Natural killer cell (primary cell): ENCODE measurements around the gene ZPR1. TPM values are rescaled to one million over a fixed set of nuclear protein-coding genes. Genes with fewer than 3 reads are reported as not detected.

ENCODE experiments used
- ATAC-seq, 3 donors: fragments of 150-1000 bp in 2 of 3; fragments of 200-7000 bp in 1 of 3; cut with Tn5 transposase; 1 replicate in 1 of 3; 2 replicates in 2 of 3; pipeline ENCODE4 v1.10.0; 2021; ENCODE audit warnings: mild to moderate bottlenecking in 2 of 3, moderate library complexity in 2 of 3
- DNase-seq, 2 donors: peaks; one replicate each; pipeline versions ENCODE4 v3.0.0 to v3.0.0-alpha.2; 2013 to 2021; ENCODE audit warnings: mixed read lengths in 1 of 2
- H3K27ac ChIP-seq: one replicate; pipeline ENCODE4 v1.5.1; 2013; ENCODE audit warnings: mild to moderate bottlenecking, low read length
- H3K27me3 ChIP-seq: one replicate; pipeline ENCODE4 v1.6.1; 2013; ENCODE audit warnings: low read length; ENCODE audit not compliant: control insufficient read depth, insufficient read depth
- H3K36me3 ChIP-seq: one replicate; pipeline ENCODE4 v1.6.1; 2013; ENCODE audit warnings: low read length; ENCODE audit not compliant: control insufficient read depth, insufficient read depth
- H3K4me1 ChIP-seq: one replicate; pipeline ENCODE4 v1.6.1; 2013; ENCODE audit warnings: low read length; ENCODE audit not compliant: control insufficient read depth, insufficient read depth
- H3K4me3 ChIP-seq: one replicate; pipeline ENCODE4 v1.5.1; 2013; ENCODE audit warnings: low read length
- H3K9me3 ChIP-seq: one replicate; pipeline ENCODE4 v1.6.1; 2013; ENCODE audit warnings: low read length; ENCODE audit not compliant: control insufficient read depth, insufficient read depth
- H3K27ac Mint-ChIP-seq, 2 donors: one replicate each; pipeline ENCODE4 v1.8.0; 2022; ENCODE audit warnings: mild to moderate bottlenecking in 2 of 2, mixed read lengths in 2 of 2, moderate library complexity in 1 of 2
- H3K27me3 Mint-ChIP-seq, 2 donors: one replicate each; pipeline ENCODE4 v1.8.0; 2022; ENCODE audit warnings: low read depth in 2 of 2, mixed read lengths in 2 of 2
- H3K36me3 Mint-ChIP-seq: one replicate; pipeline ENCODE4 v1.8.0; 2022; ENCODE audit warnings: mixed read lengths
- H3K4me1 Mint-ChIP-seq, 2 donors: one replicate each; pipeline ENCODE4 v1.8.0; 2022; ENCODE audit warnings: mixed read lengths in 2 of 2
- H3K4me3 Mint-ChIP-seq: one replicate; pipeline ENCODE4 v1.8.0; 2022; ENCODE audit warnings: mild to moderate bottlenecking, moderate library complexity, mixed read lengths
- H3K9me3 Mint-ChIP-seq, 2 donors: one replicate each; pipeline ENCODE4 v1.8.0; 2022; ENCODE audit warnings: mixed read lengths in 2 of 2
- WGBS: methylation state at CpG from one replicate; pipeline ENCODE4 v1.1.7; 2013; ENCODE audit warnings: missing lambda C conversion rate; ENCODE audit not compliant: insufficient coverage; 5-methylcytosine and 5-hydroxymethylcytosine counted together
- intact Hi-C: fragments of 100-400 bp; cut with micrococcal nuclease; formaldehyde crosslinking; loops from one replicate; pipeline ENCODE4 v1.14.2; 2022
- total RNA-seq, 4 donors: library from RNA; stranded (reverse); fragments of 120-200 nt in 1 of 4; gene quantifications; one replicate each; pipeline versions ENCODE4 v1.2.3 to v1.2.4, GENCODE V29; 2013 to 2022
- TF ChIP-seq, protein P1 (sequence below): fragments of 200-600 bp; IDR thresholded peaks from one replicate; pipeline ENCODE4 v1.8.0; 2022; ENCODE audit warnings: antibody characterized with exemption

The ZPR1 gene
- total RNA-seq, 3 donors from 2014 or later (not counting 1 experiment from before 2014, with no cell fraction given), result 92.0 to 107 (median 92.6) TPM

DNA sequence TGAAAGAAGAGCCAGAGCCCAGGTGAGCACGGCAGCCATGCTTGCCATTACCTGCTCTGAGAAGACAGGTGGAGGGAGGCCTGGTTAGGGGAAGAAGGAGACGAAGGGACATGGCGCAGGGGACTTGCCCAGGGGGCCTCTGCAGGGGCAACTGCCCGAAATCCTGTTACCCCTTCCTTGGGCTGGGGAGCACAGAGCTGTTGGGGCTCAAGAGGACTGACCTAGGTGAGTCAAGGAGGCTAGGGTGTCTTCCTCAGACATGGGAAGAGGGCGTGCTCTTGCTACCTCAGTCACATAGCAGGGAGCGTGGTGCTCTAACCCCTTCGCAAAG lies 4.0 kb upstream of the ZPR1 start, which contains the start of gene APOA5:
TSS of gene APOA5 (minus strand) at position 67 of the 331 bp plus-strand sequence. CDS start at position 48, 19 bp downstream.
- peaks cover 26% of the 10 kb centered on the region for H3K4me1 ChIP-seq
- Mint-ChIP-seq H3K9me3 (no peaks in the 10 kb centered on the region), H3K27ac (peak within 1 kb of the TSS in 1 of 2 donors; percentile 46), H3K4me1 (peaks cover 16 to 28% of the 10 kb centered on the region in 2 donors), H3K27me3 (no peaks in the 10 kb centered on the region), H3K4me3 (no peak within 1 kb of the TSS), H3K36me3 (no peaks in the 10 kb centered on the region)
- no peak within 1 kb of the TSS for H3K27ac ChIP-seq
- no peak within 1 kb of the TSS for H3K4me3 ChIP-seq
- H3K9me3 ChIP-seq, result no peaks in the 10 kb centered on the region
- WGBS, result 91% methylated on average over 7 of the region's 7 CpGs
- intact Hi-C loops, result loop anchor here (1.0 to 5.0 kb wide), 3 partner anchors 45 to 315 kb away; no protein-coding TSS in a partner anchor
- DNase-seq (no peak), ATAC-seq (no peak)
- H3K27me3 ChIP-seq, result no peaks in the 10 kb centered on the region
- H3K36me3 ChIP-seq, result peaks cover under 1% of the 10 kb centered on the region
- TF ChIP-seq, protein P1, sequence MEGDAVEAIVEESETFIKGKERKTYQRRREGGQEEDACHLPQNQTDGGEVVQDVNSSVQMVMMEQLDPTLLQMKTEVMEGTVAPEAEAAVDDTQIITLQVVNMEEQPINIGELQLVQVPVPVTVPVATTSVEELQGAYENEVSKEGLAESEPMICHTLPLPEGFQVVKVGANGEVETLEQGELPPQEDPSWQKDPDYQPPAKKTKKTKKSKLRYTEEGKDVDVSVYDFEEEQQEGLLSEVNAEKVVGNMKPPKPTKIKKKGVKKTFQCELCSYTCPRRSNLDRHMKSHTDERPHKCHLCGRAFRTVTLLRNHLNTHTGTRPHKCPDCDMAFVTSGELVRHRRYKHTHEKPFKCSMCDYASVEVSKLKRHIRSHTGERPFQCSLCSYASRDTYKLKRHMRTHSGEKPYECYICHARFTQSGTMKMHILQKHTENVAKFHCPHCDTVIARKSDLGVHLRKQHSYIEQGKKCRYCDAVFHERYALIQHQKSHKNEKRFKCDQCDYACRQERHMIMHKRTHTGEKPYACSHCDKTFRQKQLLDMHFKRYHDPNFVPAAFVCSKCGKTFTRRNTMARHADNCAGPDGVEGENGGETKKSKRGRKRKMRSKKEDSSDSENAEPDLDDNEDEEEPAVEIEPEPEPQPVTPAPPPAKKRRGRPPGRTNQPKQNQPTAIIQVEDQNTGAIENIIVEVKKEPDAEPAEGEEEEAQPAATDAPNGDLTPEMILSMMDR, result no peak

DNA sequence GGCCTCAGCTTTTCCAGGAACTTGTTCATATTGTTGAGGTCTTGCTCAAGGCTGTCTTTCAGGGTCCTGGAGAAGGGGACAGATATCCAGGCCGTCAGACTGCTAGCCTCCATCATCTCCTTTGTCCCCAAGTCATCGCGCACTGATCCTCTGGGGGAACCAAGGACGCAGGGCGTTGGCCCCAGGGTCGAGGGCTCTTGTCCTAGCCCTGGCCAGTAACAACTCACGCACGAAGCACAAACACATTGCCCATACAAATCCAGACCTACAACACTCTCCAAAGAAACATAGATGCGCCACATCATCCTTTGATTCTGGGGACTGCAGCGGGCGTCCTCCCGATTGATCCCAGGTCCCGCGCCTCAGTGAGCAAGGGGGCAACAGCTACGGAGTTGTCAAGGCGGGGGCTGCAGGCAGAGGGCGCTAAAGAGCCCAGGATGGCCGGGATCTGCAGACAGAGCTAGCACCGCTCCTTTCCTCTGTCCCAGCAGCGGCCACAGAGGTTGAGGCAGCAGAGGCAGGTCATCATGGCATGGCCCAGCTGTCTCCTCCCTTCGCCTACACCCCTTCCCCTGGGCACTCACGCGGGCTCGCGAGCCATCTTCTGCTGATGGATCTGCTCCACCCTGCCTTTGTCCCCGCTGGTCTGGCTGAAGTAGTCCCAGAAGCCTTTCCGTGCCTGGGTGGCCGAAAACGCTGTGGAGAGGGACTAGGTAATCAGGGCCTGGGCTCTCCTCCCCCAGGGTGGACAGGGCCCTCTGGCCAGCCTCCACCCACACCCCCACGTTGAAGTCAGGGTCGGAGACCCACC lies 3.4 kb upstream of the ZPR1 start:
- Mint-ChIP-seq H3K4me1 (peaks cover 21 to 34% of the 10 kb centered on the region in 2 donors), H3K27ac (peak overlapping the region in 1 of 2 donors; percentile 46), H3K4me3 (no peak overlapping the region), H3K36me3 (no peaks in the 10 kb centered on the region), H3K27me3 (no peaks in the 10 kb centered on the region), H3K9me3 (no peaks in the 10 kb centered on the region)
- peaks cover 6% of the 10 kb centered on the region for H3K36me3 ChIP-seq
- 35% methylated on average over 31 of the region's 31 CpGs for WGBS
- peak; percentile 67 to 73 (median 70) for ATAC-seq
- peaks cover 30% of the 10 kb centered on the region for H3K4me1 ChIP-seq
- H3K27ac ChIP-seq, result no peak overlapping the region
- DNase-seq, result peak; percentile 77 to 85
- TF ChIP-seq, protein P1, result peak; percentile 84
- intact Hi-C loops, result loop anchor here (1.0 to 5.0 kb wide), 3 partner anchors 45 to 315 kb away; no protein-coding TSS in a partner anchor
- H3K4me3 ChIP-seq, result no peak overlapping the region
- H3K27me3 ChIP-seq, result no peaks in the 10 kb centered on the region
- H3K9me3 ChIP-seq, result no peaks in the 10 kb centered on the region

DNA sequence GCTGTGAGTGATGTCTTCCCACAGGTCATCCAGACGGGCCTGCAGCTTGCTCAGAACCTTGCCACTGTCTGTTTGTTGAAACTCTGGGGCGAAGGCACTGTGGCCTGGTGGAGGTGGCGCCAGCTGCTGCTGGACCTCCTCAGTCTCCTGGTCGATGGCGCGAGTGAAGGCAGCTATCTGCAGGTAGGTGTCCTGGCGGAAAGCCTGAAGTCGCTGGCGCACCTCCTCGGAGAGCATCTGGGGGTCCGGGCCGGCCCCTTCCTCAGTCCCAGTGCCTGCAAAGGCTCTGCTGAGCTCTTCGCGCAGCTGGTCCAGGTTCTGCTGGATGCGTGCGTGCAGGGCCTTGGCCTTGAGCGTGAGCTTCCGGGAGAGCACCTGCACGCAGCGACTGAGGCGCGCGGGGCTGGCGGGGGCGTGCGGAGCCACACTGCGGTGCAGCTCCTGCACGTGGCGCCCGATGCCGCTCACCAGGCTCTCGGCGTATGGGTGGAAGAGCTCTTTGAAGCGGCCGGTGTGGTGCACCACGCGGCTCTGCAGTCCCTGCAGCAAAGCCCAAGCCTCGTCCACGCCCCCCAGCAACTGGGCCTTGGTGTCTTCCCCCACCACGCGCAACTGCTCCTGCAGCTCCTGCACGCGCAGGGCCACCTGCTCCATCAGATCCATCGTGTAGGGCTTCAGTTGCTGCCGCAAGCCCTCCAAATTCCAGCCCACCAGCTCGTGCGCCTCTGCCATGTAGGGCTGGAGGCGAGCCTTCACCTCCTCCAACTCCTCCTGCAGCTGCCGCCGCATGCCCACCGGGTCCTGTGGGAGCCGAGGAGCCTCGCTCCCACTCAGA lies 2.6 kb upstream of the ZPR1 start:
- Mint-ChIP-seq H3K27me3 (no peaks in the 10 kb centered on the region), H3K27ac (no peak overlapping the region), H3K36me3 (peaks cover 5% of the 10 kb centered on the region), H3K4me3 (no peak overlapping the region), H3K4me1 (peaks cover 22 to 35% of the 10 kb centered on the region in 2 donors), H3K9me3 (no peaks in the 10 kb centered on the region)
- H3K36me3 ChIP-seq, result peaks cover 14% of the 10 kb centered on the region
- H3K4me3 ChIP-seq, result no peak overlapping the region
- H3K4me1 ChIP-seq, result peaks cover 30% of the 10 kb centered on the region
- TF ChIP-seq, protein P1, result no peak
- WGBS, result 87% methylated on average over 53 of the region's 53 CpGs
- H3K27ac ChIP-seq, result no peak overlapping the region
- DNase-seq, result no peak
- H3K9me3 ChIP-seq, result no peaks in the 10 kb centered on the region
- intact Hi-C loops, result loop anchor here (1.0 to 5.0 kb wide), 3 partner anchors 46 to 316 kb away; no protein-coding TSS in a partner anchor
- ATAC-seq, result no peak
- no peaks in the 10 kb centered on the region for H3K27me3 ChIP-seq
